Dedifferentiated amniotic fluid mesenchymal stem cell (primary cell): ENCODE results near the gene PAK4.
"Not testable (repeated sequence)": the region's sequence is repeated elsewhere in the genome, so short reads cannot be mapped to it uniquely, and the experiment has no call there.

ENCODE experiments used
- DNase-seq: peaks from one replicate; pipeline ENCODE4 v3.0.0-alpha.2; 2016; ENCODE audit errors: extremely low spot score

The PAK4 gene

DNA sequence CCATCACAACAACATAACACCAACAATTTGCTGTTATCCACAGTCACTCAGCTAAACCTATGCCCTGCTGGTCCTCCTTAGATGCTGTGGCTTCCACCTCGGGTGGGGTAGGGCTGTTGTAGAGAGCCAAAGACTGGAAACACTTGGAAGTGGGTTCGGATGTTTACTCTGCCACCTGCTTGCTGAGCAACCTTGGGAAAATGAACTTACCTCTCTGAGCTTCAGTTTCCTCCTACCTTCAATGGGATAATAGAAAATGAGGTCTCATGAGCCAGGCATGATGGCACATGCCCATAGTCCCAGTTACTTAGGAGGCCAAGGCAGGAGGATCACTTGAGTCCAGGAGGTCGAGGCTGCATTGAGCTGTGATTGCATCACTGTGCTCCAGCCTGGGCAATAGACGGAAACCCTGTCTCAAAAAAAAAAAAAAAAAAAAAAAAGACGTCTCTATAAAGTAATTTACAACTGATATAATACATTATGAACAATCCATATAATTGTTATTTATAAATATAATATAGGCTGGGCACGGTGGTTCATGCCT lies 81.8 kb downstream of the PAK4 start:
- no peak for DNase-seq

DNA sequence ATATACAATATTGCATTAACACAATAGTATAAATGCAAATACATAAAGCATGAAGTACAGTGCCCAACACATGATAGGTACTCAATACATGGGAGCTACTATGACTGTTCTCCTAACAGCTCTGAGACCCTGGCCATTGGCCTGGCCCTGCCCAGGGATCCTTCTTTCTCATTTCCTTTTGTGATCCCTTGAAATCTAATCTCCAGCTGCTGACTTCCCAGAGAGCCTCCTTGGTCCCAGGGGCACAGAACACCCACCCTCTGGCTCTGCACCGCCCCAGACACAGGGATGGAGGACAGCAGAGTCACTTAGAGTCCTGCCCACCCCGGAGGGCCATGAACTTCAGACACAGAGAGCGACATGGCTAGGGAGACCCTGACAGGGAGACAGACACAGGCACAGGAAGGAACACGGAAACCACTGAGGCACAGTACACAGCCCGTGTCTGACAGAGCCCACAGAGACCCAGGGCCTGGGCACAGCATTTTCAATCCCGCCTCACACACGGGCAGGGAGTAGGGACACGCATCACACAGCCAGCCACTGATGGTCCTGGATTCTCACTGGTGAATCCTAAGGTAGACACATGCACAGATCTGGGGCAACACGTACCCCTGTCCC lies 82.7 kb downstream of the PAK4 start:
- no peak for DNase-seq

DNA sequence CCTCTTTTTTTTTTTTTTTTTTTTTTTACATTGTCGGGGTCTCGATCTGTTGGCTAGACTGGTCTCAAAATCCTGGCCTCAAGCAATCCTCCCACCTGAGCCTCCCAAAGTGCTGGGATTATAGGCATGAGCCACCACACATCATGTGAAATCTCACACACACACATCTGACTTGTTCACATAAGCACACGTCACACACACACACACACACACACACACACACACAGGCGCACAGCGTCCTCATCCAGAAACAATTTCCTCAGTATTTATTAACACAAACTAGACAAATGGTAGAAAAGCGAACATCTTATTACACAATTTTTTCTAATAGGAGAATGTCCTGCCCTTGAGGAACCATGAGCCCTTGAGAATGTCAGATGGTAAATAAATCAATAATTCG lies 83.6 kb downstream of the PAK4 start:
- no peak for DNase-seq

DNA sequence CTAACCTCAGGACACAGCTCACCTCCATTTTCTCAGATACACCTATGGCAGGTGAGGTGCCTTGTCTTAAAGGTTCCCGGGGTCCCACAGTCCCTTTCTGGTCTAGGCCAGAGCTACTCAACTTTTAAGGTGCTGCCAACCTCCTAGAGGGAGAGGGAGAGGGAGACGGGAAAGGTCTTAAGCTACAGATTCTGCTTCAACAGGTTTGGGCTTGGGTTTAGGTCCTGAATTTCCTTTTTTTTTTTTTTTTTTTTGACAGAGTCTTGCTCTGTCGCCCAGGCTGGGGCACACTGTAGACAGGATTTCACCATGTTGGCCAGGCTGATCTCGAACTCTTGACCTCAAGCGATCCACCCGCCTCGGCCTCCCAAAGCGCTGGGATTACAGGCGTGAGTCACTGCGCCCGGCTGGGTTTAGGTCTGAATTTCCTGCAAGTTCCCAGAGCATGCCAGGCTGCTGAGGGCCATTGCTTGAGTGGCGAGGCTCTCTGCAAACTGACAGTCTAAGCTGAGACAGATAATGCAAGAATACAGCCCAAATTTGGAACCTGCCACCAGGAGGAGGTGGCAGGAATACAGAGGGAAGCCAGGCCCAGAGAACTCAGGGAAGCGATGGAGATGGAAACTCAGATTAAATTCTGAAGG lies 86.3 kb downstream of the PAK4 start:
- no peak for DNase-seq

DNA sequence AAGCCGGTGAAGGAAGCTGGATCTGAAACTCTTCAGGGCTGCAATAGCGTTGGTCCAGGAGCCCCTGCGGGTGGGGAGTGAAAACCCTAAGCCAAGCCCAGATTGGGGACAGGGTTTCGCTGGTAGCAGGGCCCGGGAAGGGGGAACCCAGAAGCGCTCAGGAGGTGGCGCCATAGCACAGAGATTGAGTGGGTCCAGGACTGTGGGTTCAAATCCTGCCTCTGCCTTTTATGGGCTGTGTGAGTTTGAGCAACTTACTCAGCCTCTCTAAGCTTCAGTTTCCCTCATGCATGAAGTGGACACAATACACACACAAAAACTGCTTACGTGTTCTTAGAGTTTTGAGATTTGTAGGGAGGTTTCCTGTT lies 86.8 kb downstream of the PAK4 start:
- DNase-seq: no peak

DNA sequence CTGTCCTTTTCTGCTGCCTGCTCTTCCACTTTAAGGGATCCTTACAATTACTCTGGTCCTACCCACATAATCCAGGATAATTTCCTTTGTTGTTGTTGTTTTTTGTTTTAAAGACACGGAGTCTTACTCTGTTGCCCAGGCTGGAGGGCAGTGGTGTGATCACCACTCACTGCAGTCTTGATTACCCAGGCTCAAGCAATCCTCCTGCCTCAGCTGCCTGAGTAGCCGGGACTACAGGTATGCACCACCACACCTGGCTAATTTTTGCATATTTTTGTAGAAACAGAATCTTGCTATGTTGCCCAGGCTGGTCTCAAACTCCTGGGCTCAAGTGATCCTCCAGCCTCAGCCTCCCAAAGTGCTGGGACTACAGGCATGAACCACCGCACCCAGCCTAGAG lies 89.7 kb downstream of the PAK4 start:
- DNase-seq: not testable (repeated sequence)

DNA sequence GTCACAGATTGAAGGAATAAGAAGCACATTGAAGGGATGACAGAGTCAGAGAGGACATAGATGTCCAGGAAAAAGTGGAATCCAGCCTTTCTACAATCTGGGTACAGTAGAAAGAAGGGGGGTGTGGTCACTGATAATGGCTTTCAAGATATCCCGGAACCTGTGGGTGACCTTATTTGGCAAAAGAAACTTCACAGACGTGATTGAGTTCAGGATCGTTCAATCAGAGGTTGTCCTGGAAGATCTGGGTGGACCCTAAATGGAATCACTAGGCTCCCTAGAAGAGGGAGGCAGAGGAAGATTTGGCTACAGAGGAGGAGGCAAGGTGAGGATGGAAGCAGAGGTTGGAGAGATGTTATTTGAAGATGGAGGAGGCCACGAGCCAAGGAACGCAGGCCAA lies 91.5 kb downstream of the PAK4 start:
- DNase-seq: no peak

DNA sequence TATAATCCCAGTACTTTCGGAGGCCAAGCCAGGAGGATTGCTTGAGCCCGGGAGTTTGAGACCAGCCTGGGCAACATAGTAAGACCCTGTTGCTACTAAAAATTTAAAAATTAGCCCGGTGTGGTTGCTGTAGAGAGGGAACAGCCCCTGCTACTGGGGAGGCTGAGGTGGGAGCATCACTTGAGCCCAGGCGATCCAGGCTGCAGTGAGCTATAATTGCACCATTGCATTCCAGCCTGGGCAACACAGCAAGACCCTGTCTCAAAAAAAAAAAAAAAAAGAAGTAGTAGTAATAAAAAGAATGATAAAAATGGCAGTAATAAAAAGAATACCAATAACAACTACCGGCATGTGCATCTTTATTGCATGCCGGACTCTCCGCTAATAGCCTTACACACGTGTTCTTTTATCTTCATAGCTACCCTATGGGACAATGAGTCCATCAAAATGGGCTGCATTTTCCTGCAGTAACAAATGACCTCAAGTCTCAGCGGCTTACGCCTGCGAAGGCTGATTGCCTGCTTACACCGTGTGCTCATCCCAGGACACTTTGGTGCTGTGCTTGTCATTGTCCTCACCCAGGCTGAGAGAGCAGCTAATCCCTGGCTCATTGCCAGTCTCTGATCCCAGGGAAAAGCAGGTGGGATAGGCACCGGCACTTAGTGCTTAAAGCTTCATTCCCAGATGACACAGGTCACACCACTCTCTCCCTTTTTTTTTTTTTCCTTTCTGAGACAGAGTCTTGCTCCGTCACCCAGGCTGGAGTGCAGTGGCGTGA lies 92.8 kb downstream of the PAK4 start:
- no peak for DNase-seq

DNA sequence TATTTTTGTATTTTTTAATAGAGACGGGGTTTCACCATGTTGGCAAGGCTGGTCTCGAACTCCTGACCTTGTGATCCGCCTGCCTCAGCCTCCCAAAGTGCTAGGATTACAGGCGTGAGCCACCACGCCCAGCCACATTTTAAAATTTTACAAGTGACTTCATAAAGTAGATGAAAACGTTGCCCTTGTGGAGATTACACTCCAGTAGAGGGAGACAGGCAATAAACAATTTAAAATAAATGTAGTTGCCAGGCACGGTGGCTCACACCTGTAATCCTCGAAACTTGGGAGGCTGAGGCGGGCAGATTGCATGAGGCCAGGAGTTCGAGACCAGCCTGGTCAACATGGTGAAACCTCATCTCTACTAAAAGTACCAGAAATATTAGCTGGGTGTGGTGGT lies 93.5 kb downstream of the PAK4 start:
- DNase-seq: not testable (repeated sequence)

DNA sequence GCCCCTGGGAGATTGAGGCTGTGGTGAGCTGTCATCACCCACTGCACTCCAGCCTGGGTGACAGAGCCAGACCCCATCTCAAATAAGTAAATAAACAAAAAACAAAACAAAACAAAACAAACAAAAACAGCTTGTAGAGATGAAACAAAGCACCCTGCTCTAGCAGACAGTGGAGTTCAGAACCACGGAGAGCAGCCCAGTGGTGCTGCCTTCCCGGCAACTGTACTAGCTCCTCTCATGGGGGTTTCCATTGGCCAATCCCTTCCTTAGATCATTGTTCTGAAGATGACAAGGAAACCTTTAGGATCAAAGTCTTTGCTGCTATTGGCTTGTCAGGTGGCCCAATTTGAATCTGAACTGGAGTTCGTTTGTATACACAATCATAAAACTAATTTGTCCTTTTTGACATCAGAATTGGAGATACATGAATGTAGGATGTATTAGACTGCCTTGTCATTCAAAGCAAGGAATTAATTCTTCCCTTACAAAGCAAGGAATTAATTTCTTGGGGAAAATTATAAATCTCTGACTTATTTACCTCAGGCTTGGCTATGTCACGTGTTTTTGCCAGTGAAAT lies 98.2 kb downstream of the PAK4 start:
- DNase-seq: no peak

DNA sequence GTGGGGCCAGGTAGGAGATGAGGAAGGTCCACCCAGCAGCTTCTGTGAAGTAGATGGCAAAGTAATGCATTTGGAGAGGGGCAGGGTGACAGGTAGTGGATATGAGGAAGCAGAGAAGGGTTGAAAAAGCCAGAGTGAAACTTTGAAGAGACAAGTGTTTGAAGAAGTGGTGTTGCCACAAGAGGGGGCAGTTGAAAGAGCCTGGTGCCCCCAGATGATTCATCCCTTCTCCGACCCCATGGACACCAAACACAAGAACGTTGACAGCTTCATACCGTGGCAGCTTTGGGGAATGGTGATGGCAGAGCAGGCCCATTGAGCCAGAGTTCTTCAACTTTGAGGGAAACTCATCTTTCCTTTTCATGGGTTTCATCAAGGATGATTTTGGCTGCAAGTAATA lies 99.3 kb downstream of the PAK4 start:
- DNase-seq: no peak
